ENCODE measurements around the gene TUT4.

DNA sequence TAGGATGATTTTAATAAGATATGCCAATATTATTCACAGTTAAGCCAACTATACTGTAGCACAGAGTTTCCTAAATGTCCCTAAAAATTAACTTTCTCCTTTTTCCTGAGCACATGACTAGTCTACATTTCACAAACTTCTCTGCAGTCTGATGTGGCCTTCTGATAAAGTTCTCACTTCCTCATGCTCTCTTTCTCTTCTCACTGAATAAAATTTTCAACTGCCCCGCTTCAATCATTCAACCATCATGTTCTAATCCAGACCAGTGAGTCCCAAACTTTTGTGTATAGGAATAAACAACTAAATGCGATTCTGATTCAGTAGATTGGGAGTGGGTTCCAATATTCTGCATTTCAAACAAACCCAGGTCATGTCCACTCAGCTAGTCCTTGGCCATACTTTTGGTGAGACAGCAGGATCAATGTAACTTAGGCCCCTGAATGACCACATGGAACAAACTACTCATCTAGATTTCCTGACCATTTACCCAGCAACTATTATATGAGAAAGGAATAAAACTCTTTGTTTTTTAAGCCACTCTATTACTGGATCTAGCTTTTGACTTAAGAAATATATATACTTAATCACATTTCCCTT is 20.1 kb downstream of the TUT4 start:
- TF ChIP-seq EP300 (IDR thresholded peaks at IDR 0.05): no peak
- TF ChIP-seq, protein P1, sequence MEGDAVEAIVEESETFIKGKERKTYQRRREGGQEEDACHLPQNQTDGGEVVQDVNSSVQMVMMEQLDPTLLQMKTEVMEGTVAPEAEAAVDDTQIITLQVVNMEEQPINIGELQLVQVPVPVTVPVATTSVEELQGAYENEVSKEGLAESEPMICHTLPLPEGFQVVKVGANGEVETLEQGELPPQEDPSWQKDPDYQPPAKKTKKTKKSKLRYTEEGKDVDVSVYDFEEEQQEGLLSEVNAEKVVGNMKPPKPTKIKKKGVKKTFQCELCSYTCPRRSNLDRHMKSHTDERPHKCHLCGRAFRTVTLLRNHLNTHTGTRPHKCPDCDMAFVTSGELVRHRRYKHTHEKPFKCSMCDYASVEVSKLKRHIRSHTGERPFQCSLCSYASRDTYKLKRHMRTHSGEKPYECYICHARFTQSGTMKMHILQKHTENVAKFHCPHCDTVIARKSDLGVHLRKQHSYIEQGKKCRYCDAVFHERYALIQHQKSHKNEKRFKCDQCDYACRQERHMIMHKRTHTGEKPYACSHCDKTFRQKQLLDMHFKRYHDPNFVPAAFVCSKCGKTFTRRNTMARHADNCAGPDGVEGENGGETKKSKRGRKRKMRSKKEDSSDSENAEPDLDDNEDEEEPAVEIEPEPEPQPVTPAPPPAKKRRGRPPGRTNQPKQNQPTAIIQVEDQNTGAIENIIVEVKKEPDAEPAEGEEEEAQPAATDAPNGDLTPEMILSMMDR (IDR thresholded peaks at IDR 0.05): no peak
- TF ChIP-seq POLR2AphosphoS5 (IDR thresholded peaks at IDR 0.05): no peak
